Measurements from ENCODE around the gene ELN. TPM values are rescaled to one million over a fixed set of nuclear protein-coding genes. Genes with fewer than 3 reads are reported as not detected.
A peak's percentile ranks its signal among the peaks of the same experiment; 100 is the strongest.

Gene ELN
- total RNA-seq, 1 donor from 2014 or later, result 0.47 TPM

- no peak overlapping the region for H3K9ac ChIP-seq
- H3K4me3 ChIP-seq, result no peak overlapping the region
- Mint-ChIP-seq H3K9me3 (no peaks in the 10 kb centered on the region), H3K27ac (no peak overlapping the region), H3K4me1 (no peaks in the 10 kb centered on the region), H3K27me3 (ENCODE audit: insufficient read depth, low read depth) (peaks cover 2% of the 10 kb centered on the region), H3K36me3 (peaks cover 17% of the 10 kb centered on the region), H3K4me3 (no peak overlapping the region)
- no peaks in the 10 kb centered on the region for H4K20me1 ChIP-seq (ENCODE audit: low read depth)
- no peaks in the 10 kb centered on the region for H3K36me3 ChIP-seq
- no peak overlapping the region for H3K27ac ChIP-seq
- TF ChIP-seq EZH2 (IDR thresholded peaks at IDR 0.05), result no peak
- no peak for TF ChIP-seq EZH2phosphoT487 (IDR thresholded peaks at IDR 0.05)
- TF ChIP-seq CTCF (IDR thresholded peaks at IDR 0.05), result no peak
- H2AFZ ChIP-seq (replicated peaks), result no peak overlapping the region
- H3F3A ChIP-seq (ENCODE audit: low read depth), result no peaks in the 10 kb centered on the region
- no peak overlapping the region for H3K4me2 ChIP-seq
- no peaks in the 10 kb centered on the region for H3K79me2 ChIP-seq (ENCODE audit: low read depth)
- DNase-seq (ENCODE audit: low spot score), result no peak
- H3K27me3 ChIP-seq, result no peaks in the 10 kb centered on the region
- H3K4me1 ChIP-seq, result no peaks in the 10 kb centered on the region
- H3K9me3 ChIP-seq (ENCODE audit: low read depth), result no peaks in the 10 kb centered on the region
Measured at GRCh38 chr7:74105992-74106391, 78.0 kb downstream of the ELN start.

GRCh38 chr7:74106846-74107245 is 78.9 kb downstream of the ELN start:
- Histone ChIP-seq H4K20me1 (ENCODE audit: low read depth) (no peaks in the 10 kb centered on the region), H3K4me1 (no peaks in the 10 kb centered on the region), H3F3A (ENCODE audit: low read depth) (no peaks in the 10 kb centered on the region), H3K79me2 (ENCODE audit: low read depth) (no peaks in the 10 kb centered on the region), H3K9me3 (ENCODE audit: low read depth) (no peaks in the 10 kb centered on the region), H3K4me2 (no peak overlapping the region), H3K36me3 (no peaks in the 10 kb centered on the region), H3K4me3 (no peak overlapping the region), H3K27ac (no peak overlapping the region), H3K9ac (no peak overlapping the region), H3K27me3 (no peaks in the 10 kb centered on the region), H2AFZ (replicated peaks) (no peak overlapping the region)
- Mint-ChIP-seq H3K4me3 (no peak overlapping the region), H3K36me3 (peaks cover 20% of the 10 kb centered on the region), H3K27me3 (ENCODE audit: insufficient read depth, low read depth) (peaks cover 2% of the 10 kb centered on the region), H3K27ac (peak overlapping the region; percentile 63), H3K9me3 (no peaks in the 10 kb centered on the region), H3K4me1 (no peaks in the 10 kb centered on the region)
- no peak for DNase-seq (ENCODE audit: low spot score)
- TF ChIP-seq CTCF (IDR thresholded peaks at IDR 0.05) (no peak), EZH2 (IDR thresholded peaks at IDR 0.05) (no peak), EZH2phosphoT487 (IDR thresholded peaks at IDR 0.05) (no peak)

GRCh38 chr7:74115326-74115725 is 87.4 kb downstream of the ELN start:
- H3K36me3 Mint-ChIP-seq, result peaks cover 11% of the 10 kb centered on the region

More at GRCh38 chr7:74115326-74115725, 87.4 kb downstream of the ELN start:
- H3K9ac ChIP-seq, result no peak overlapping the region
- Mint-ChIP-seq H3K4me1 (no peaks in the 10 kb centered on the region), H3K27ac (no peak overlapping the region), H3K9me3 (peaks cover 4% of the 10 kb centered on the region), H3K27me3 (ENCODE audit: insufficient read depth, low read depth) (peaks cover 3% of the 10 kb centered on the region), H3K4me3 (no peak overlapping the region)
- H3K27me3 ChIP-seq, result no peaks in the 10 kb centered on the region
- no peak overlapping the region for H3K27ac ChIP-seq
- peak; percentile 62 for DNase-seq (ENCODE audit: low spot score)
- no peaks in the 10 kb centered on the region for H3F3A ChIP-seq (ENCODE audit: low read depth)
- H3K79me2 ChIP-seq (ENCODE audit: low read depth), result no peaks in the 10 kb centered on the region
- H3K36me3 ChIP-seq, result no peaks in the 10 kb centered on the region
- H3K4me1 ChIP-seq, result no peaks in the 10 kb centered on the region
- no peaks in the 10 kb centered on the region for H4K20me1 ChIP-seq (ENCODE audit: low read depth)
- H3K9me3 ChIP-seq (ENCODE audit: low read depth), result no peaks in the 10 kb centered on the region
- no peak overlapping the region for H2AFZ ChIP-seq (replicated peaks)
- TF ChIP-seq EZH2 (IDR thresholded peaks at IDR 0.05) (no peak), CTCF (IDR thresholded peaks at IDR 0.05) (peak; percentile 7), EZH2phosphoT487 (IDR thresholded peaks at IDR 0.05) (no peak)
- no peak overlapping the region for H3K4me3 ChIP-seq
- no peak overlapping the region for H3K4me2 ChIP-seq
